Transverse colon (tissue), 4 donors: ENCODE measurements around the gene SRRM3. TPM values are rescaled to one million over a fixed set of nuclear protein-coding genes. Genes with fewer than 3 reads are reported as not detected.
A peak's percentile ranks its signal among the peaks of the same experiment; 100 is the strongest.
"Not testable (repeated sequence)": the region's sequence is repeated elsewhere in the genome, so short reads cannot be mapped to it uniquely, and the experiment has no call there.

Experiments
- DNase-seq: peaks from one replicate; pipeline ENCODE4 v3.0.0-alpha.2; 2019
- H3K27ac ChIP-seq, 4 donors: fragments of 200-600 bp; sonication (generic); 2 replicates each; pipeline ENCODE4 v1.5.1; 2016 to 2018; ENCODE audit warnings: inconsistent platforms in 4 of 4
- H3K27me3 ChIP-seq: fragments of 200-600 bp; sonication (generic); 2 replicates; pipeline ENCODE4 v1.5.1; 2017; ENCODE audit warnings: inconsistent platforms
- H3K36me3 ChIP-seq, 4 donors: fragments of 200-600 bp; sonication (generic); 2 replicates each; pipeline ENCODE4 v1.5.1; 2017 to 2019; ENCODE audit warnings: inconsistent platforms in 4 of 4
- H3K4me1 ChIP-seq, 4 donors: fragments of 200-600 bp; sonication (generic); 2 replicates each; pipeline ENCODE4 v1.5.1; 2017 to 2020; ENCODE audit warnings: inconsistent platforms in 4 of 4
- H3K4me3 ChIP-seq, 4 donors: fragments of 200-600 bp; sonication (generic); 1 replicate in 1 of 4; 2 replicates in 3 of 4; pipeline versions ENCODE4 v1.5.1 to v1.6.1; 2017 to 2019; ENCODE audit warnings: inconsistent platforms in 4 of 4
- H3K9me3 ChIP-seq, 2 donors: fragments of 200-600 bp; sonication (generic); 2 replicates each; pipeline ENCODE4 v1.5.1; 2017 to 2019; ENCODE audit warnings: inconsistent platforms in 2 of 2
- EP300 ChIP-seq: sonication (generic); formaldehyde crosslinking; IDR thresholded peaks from one replicate; pipeline ENCODE4 v1.6.1; 2017; ENCODE audit warnings: antibody characterized with exemption, low read depth
- POLR2A ChIP-seq: fragments of 450-650 bp; IDR thresholded peaks from one replicate; pipeline ENCODE4 v1.6.1; 2016; ENCODE audit warnings: antibody characterized with exemption, mild to moderate bottlenecking, moderate library complexity
- POLR2AphosphoS5 ChIP-seq, 3 donors: sonication (generic); formaldehyde crosslinking; IDR thresholded peaks; one replicate each; pipeline ENCODE4 v1.6.1; 2016; ENCODE audit warnings: antibody characterized with exemption in 3 of 3
- WGBS, 2 donors: methylation state at CpG; one replicate each; pipeline ENCODE4 v1.1.5; 2018; ENCODE audit warnings: low coverage in 1 of 2; 5-methylcytosine and 5-hydroxymethylcytosine counted together
- in situ Hi-C, 4 donors: fragments of 200-750 bp; cut with MboI; loops; one replicate each; pipeline versions ENCODE4 v1.15.0 to v1.15.1; 2017; ENCODE audit warnings: low sequenced_read_pairs in 3 of 4, low pct_ligation_motif_present in 1 of 4, low pct_unique_long_range_greater_than_20kb in 1 of 4
- intact Hi-C: fragments of 100-400 bp; cut with DNase I; formaldehyde crosslinking; loops from one replicate; pipeline ENCODE4 v1.15.1; 2023; ENCODE audit warnings: low total_unique reads
- total RNA-seq, 4 donors: library from RNA; depleted of rRNA; stranded (reverse); fragments of >200 nt; gene quantifications; one replicate each; pipeline ENCODE4 v1.1.0, GENCODE V29; 2016
- TF ChIP-seq, protein P1 (sequence below), 5 experiments: fragments of 200-600 bp in 3 of 5; fragments of 450-650 bp in 2 of 5; sonication (generic) in 3 of 5; IDR thresholded peaks; 1 replicate in 2 of 5; 2 replicates in 3 of 5; pipeline ENCODE4 v1.5.1; 2016 to 2017; ENCODE audit warnings: antibody characterized with exemption in 5 of 5, inconsistent platforms in 3 of 5, mild to moderate bottlenecking in 2 of 5, moderate library complexity in 1 of 5

SRRM3 gene
- total RNA-seq, 4 donors from 2014 or later = 0.82 to 1.4 (median 1.1) TPM; not detected in 1

DNA sequence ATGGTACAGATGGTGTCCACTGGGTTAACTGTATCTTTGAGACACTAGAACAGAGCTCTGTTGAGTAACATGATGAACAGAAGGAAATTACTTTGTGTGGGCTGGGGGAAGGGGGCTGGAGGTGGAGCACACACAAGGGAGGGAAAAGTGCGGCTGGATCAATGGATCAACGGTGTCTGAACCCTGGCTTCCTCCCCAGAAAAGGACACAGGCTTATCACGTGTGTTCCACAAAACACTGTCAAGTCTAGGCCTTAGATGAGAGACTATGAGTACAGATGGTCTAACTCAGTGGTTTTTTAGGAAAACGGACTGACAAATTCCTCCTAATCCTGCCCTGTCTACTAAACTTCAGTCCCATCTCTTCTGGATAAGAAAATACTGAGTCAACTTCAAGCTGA is 128.6 kb downstream of the SRRM3 start:
- H3K9me3 ChIP-seq = no peaks in the 10 kb centered on the region
- WGBS, 2 donors = 77 to 79% methylated on average over 2 to 4 of the region's 4 CpGs
- H3K4me3 ChIP-seq = no peak overlapping the region
- H3K27me3 ChIP-seq = no peaks in the 10 kb centered on the region
- no peak overlapping the region for H3K27ac ChIP-seq
- H3K36me3 ChIP-seq = peaks cover 0 to 20% (median 8%) of the 10 kb centered on the region in 4 donors
- no peak for DNase-seq
- in situ Hi-C loops (no loop called here), intact Hi-C loops (no loop called here)
- peaks cover 10 to 45% (median 15%) of the 10 kb centered on the region in 4 donors for H3K4me1 ChIP-seq
- TF ChIP-seq, protein P1, sequence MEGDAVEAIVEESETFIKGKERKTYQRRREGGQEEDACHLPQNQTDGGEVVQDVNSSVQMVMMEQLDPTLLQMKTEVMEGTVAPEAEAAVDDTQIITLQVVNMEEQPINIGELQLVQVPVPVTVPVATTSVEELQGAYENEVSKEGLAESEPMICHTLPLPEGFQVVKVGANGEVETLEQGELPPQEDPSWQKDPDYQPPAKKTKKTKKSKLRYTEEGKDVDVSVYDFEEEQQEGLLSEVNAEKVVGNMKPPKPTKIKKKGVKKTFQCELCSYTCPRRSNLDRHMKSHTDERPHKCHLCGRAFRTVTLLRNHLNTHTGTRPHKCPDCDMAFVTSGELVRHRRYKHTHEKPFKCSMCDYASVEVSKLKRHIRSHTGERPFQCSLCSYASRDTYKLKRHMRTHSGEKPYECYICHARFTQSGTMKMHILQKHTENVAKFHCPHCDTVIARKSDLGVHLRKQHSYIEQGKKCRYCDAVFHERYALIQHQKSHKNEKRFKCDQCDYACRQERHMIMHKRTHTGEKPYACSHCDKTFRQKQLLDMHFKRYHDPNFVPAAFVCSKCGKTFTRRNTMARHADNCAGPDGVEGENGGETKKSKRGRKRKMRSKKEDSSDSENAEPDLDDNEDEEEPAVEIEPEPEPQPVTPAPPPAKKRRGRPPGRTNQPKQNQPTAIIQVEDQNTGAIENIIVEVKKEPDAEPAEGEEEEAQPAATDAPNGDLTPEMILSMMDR (IDR thresholded peaks at IDR 0.05) = no peak
- TF ChIP-seq POLR2AphosphoS5 (IDR thresholded peaks at IDR 0.05) (no peak), POLR2A (no peak), EP300 (no peak)

DNA sequence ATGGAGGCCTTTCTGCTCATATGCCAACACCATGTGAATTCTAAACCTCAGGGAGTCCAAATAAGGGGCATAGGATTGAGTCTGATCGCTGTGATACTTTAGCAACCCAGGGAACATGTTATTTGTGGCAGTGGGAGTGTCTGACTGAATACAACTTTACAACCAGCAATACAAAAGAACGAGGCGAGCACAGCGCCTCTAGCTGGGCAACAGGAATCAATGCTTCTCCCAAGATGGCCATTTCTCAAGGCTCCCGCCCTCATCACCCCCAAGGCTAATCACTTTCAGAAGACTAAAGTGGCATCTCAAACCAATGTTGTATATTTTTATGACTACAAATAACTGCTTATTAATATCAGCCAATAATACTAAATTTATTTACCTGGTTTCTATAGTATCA is 129.0 kb downstream of the SRRM3 start:
- Histone ChIP-seq H3K36me3 (peaks cover 0 to 20% (median 8%) of the 10 kb centered on the region in 4 donors), H3K27ac (no peak overlapping the region), H3K4me3 (no peak overlapping the region), H3K27me3 (no peaks in the 10 kb centered on the region), H3K4me1 (peaks cover 10 to 49% (median 15%) of the 10 kb centered on the region in 4 donors), H3K9me3 (no peaks in the 10 kb centered on the region)
- no peak for DNase-seq
- in situ Hi-C loops = no loop called here
- intact Hi-C loops = no loop called here
- TF ChIP-seq POLR2AphosphoS5 (IDR thresholded peaks at IDR 0.05) (no peak), POLR2A (no peak), EP300 (no peak)
- TF ChIP-seq, protein P1 (IDR thresholded peaks at IDR 0.05) = no peak
- 85% methylated on average over 5 of the region's 5 CpGs for WGBS, 2 donors

DNA sequence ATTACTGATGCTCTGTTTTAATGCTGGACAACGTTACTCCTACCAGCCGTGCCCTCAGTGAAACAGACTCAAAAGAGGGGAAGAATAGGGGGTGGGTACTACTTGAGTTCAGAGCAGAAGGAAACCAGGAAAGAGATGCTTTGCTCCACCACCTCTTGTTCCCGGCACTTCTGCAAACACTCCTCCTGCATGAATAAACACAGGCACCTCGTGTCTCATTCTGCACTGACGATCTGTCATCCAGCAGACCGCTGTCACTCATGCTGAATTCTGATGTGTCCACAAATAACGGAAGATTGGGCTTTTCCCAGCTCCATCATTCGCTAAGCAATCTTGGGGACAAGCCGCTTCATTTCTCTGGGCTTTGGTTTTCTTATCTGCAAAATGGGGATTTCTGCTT is 130.4 kb downstream of the SRRM3 start:
- WGBS, 2 donors = 58 to 62% methylated on average over 9 of the region's 9 CpGs
- TF ChIP-seq POLR2A = no peak
- intact Hi-C loops = no loop called here

DNA sequence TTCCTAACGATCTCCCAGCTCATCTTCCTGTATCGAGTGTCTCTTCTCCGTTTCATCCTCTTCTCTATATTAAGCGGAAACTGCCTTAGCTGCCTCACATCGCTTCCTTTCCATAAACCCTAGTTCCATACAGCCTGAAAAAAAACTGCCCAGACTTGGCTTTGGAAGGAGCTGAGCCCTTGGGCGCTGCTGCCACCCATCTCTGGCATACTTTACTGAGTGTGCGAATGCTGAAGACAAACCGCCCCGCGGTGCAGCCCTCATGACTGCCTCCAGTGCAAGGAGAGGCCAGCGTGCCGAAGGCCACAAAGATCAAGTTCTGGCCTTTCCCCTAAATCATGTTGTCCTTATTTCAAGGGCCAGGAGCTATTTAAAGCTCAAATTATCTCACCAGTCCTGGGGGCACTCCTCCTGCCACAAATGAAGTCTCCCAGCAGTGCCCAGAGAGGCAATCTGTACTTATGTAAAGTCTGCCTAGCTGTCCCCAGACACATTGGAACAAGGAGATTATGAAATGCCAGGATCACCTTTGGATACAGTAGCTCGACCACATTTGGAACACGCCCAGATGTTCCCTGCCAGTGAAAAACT is 131.9 kb downstream of the SRRM3 start:
- in situ Hi-C loops (no loop called here), intact Hi-C loops (no loop called here)
- Histone ChIP-seq H3K9me3 (no peaks in the 10 kb centered on the region), H3K36me3 (peaks cover 0 to 12% (median 5%) of the 10 kb centered on the region in 4 donors), H3K27ac (peak overlapping the region; percentile 14 to 37 (median 26)), H3K27me3 (no peaks in the 10 kb centered on the region), H3K4me3 (no peak overlapping the region), H3K4me1 (peaks cover 10 to 53% (median 15%) of the 10 kb centered on the region in 4 donors)
- no peak for TF ChIP-seq EP300
- TF ChIP-seq POLR2AphosphoS5 (IDR thresholded peaks at IDR 0.05) = peak in 1 of 3 donors; percentile 3
- WGBS, 2 donors = 72 to 76% methylated on average over 11 to 13 of the region's 14 CpGs
- peak; percentile 33 for DNase-seq

More for the DNA sequence above, 130.4 kb downstream of the SRRM3 start:
- Histone ChIP-seq H3K36me3 (peaks cover 0 to 20% (median 8%) of the 10 kb centered on the region in 4 donors), H3K9me3 (no peaks in the 10 kb centered on the region), H3K4me3 (no peak overlapping the region), H3K27ac (no peak overlapping the region), H3K4me1 (peaks cover 10 to 49% (median 15%) of the 10 kb centered on the region in 4 donors), H3K27me3 (no peaks in the 10 kb centered on the region)
- no peak for DNase-seq
- in situ Hi-C loops = no loop called here

DNA sequence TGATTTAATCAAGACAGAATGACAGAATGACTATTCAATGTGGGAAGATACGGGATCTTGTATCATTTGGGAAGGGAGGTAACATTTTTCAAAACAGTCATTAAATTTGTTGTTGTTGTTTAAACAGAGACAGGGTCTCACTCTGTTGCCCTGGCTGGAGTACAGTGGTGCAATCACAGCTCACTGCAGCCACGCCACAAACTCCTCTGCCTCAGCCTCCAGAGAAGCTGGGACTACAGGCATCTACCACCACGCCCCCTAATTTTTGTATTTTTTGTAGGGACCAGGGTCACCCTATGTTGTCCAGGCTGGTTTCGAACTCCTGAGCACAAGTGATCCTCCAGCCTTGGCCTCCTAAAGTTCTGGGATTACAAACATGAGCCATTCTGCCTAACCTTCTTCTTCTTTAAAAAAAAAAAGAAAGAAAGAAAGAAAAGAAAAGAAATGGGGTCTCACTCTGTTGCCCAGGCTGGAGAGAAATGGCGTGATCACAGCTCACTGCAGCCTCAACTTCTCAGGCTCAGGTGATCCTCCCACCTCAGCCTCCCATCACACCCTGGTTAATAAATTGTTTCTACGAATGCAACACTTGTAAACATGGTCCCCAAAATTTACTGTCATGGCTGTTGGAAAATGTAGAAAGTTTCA is 132.7 kb downstream of the SRRM3 start:
- no peak for TF ChIP-seq POLR2A
- TF ChIP-seq, protein P1 (IDR thresholded peaks at IDR 0.05) = no peak
- no peak for TF ChIP-seq POLR2AphosphoS5 (IDR thresholded peaks at IDR 0.05)
- no peak for TF ChIP-seq EP300
- intact Hi-C loops (no loop called here), in situ Hi-C loops (no loop called here)
- no peak for DNase-seq
- H3K9me3 ChIP-seq = no peaks in the 10 kb centered on the region
- peaks cover 0 to 6% (median 1%) of the 10 kb centered on the region in 4 donors for H3K36me3 ChIP-seq
- H3K27me3 ChIP-seq = no peaks in the 10 kb centered on the region
- H3K4me1 ChIP-seq = peaks cover 10 to 62% (median 15%) of the 10 kb centered on the region in 4 donors
- H3K4me3 ChIP-seq = no peak overlapping the region
- 86 to 93% methylated on average over 3 to 6 of the region's 6 CpGs for WGBS, 2 donors
- H3K27ac ChIP-seq = peak overlapping the region in 3 of 4 donors; percentile 14 to 37 (median 17)

DNA sequence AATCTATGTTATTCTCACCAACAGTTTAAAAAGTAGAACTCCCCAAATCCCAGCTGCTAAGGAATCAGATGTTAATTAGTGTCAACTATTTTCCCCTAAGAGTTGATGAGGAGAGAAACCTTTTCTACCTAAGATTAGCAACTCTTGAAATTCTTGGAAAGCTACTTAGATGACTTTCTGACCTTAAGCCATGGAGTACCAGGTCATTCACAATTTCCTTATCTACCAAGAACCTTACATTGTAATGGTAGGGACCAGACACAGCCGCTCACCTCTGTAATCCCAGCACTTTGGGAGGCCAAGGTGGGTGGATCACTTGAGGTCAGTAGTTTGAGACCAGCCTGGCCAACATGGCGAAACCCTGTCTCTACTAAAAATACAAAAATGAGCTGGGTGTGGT is 133.7 kb downstream of the SRRM3 start:
- H3K4me3 ChIP-seq, in situ Hi-C loops, intact Hi-C loops, H3K27ac ChIP-seq, H3K36me3 ChIP-seq, H3K27me3 ChIP-seq, H3K9me3 ChIP-seq, DNase-seq: not testable (repeated sequence)
- 85% methylated on average over 2 of the region's 2 CpGs; no CpG with 5 or more reads in 1 of the 2 donors for WGBS, 2 donors
- peaks cover 10 to 71% (median 16%) of the 10 kb centered on the region in 4 donors for H3K4me1 ChIP-seq
